HepG2 (cell line): Measurements from ENCODE around the gene LANCL2. TPM values are rescaled to one million over a fixed set of nuclear protein-coding genes. Genes with fewer than 3 reads are reported as not detected.

Experiments
- ATAC-seq: fragments of 200-7000 bp; cut with Tn5 transposase; 3 replicates; pipeline ENCODE4 v1.9.1; 2020; ENCODE audit warnings: mild to moderate bottlenecking, moderate library complexity
- BruUV-seq: library from RNA; stranded (reverse); fragments of 400-500 nt; replicated peaks from 2 replicates; lab custom pipeline; 2021; lab: Mats Ljungman, UMichigan
- CTCF ChIA-PET: fragments of 300-600 bp; formaldehyde crosslinking; extraction: SDS; loops from one replicate; lab custom pipeline; 2021; ENCODE audit warnings: low total read pairs, inconsistent platforms, low intra/inter-chr PET ratio; lab: Yijun Ruan, JAX
- POLR2A ChIA-PET: fragments of 350-600 bp; sonication (Branson Sonifier 250); formaldehyde crosslinking; loops from one replicate; lab custom pipeline; 2020; ENCODE audit warnings: antibody characterized with exemption, inconsistent platforms; lab: Yijun Ruan, JAX
- DNase-seq: peaks from one replicate; pipeline ENCODE4 v3.0.0-alpha.2; 2015; ENCODE audit warnings: low spot score
- FAIRE-seq: peaks from 3 replicates; lab custom pipeline; 2011; peaks lifted over from hg19 to GRCh38; lab: Jason Lieb, UNC
- H2AFZ ChIP-seq: one replicate; pipeline ENCODE4 v1.6.1; 2011; ENCODE audit warnings: low read length, inconsistent platforms
- H3K27ac ChIP-seq: fragments of 300-600 bp; 3 replicates; pipeline ENCODE4 v1.8.0; 2011; ENCODE audit warnings: mixed run types, mild to moderate bottlenecking, mixed read lengths, low read length, inconsistent platforms; ENCODE audit not compliant: insufficient read depth; ENCODE audit errors: extremely low read length
- H3K27me3 ChIP-seq, 2 experiments: fragments of 200-600 bp in 1 of 2; 2 replicates in 1 of 2; 3 replicates in 1 of 2; pipeline versions ENCODE4 v1.6.0 to v1.8.0; 2011; ENCODE audit warnings: low read length in 2 of 2, mild to moderate bottlenecking in 2 of 2, moderate library complexity in 2 of 2, inconsistent platforms in 1 of 2; ENCODE audit not compliant: insufficient read depth in 2 of 2, control insufficient read depth in 1 of 2
- H3K36me3 ChIP-seq, 2 experiments: fragments of 200-600 bp in 1 of 2; replicated peaks in 1 of 2; 2 replicates in 1 of 2; 3 replicates in 1 of 2; pipeline versions ENCODE4 v1.5.1 to v1.8.0; 2011; ENCODE audit warnings: low read length in 2 of 2, inconsistent platforms in 1 of 2; ENCODE audit not compliant: insufficient read depth in 2 of 2, control insufficient read depth in 1 of 2
- H3K4me1 ChIP-seq: 2 replicates; pipeline ENCODE4 v1.5.1; 2012; ENCODE audit warnings: low read length, inconsistent platforms; ENCODE audit not compliant: insufficient read depth
- H3K4me2 ChIP-seq: 2 replicates; pipeline ENCODE4 v1.6.0; 2011; ENCODE audit warnings: low read depth, low read length, inconsistent platforms
- H3K4me3 ChIP-seq, 3 experiments: fragments of 200-600 bp in 1 of 3; sonication (generic), shearing (Covaris generic) in 1 of 3; replicated peaks in 1 of 3; 2 replicates each; pipeline ENCODE4 v1.5.1; 2011 to 2016; ENCODE audit warnings: low read length in 3 of 3, inconsistent platforms in 2 of 3, low read depth in 2 of 3, mild to moderate bottlenecking in 2 of 3, control low read depth in 1 of 3, mixed read lengths in 1 of 3; ENCODE audit not compliant: insufficient read depth in 1 of 3
- H3K79me2 ChIP-seq: one replicate; pipeline ENCODE4 v1.6.1; 2011; ENCODE audit warnings: low read length, inconsistent platforms; ENCODE audit not compliant: insufficient read depth
- H3K9ac ChIP-seq: 2 replicates; pipeline ENCODE4 v1.6.0; 2011; ENCODE audit warnings: mild to moderate bottlenecking, low read depth, low read length, inconsistent platforms; ENCODE audit not compliant: insufficient read depth
- H3K9me3 ChIP-seq: 2 replicates; pipeline ENCODE4 v1.5.1; 2012; ENCODE audit warnings: mild to moderate bottlenecking, low read length
- H4K20me1 ChIP-seq: 2 replicates; pipeline ENCODE4 v1.6.0; 2011; ENCODE audit warnings: inconsistent platforms, mild to moderate bottlenecking, low read length, moderate library complexity; ENCODE audit not compliant: insufficient read depth
- GPBP1L1 ChIP-seq: sonication (generic); formaldehyde crosslinking; IDR thresholded peaks from 2 replicates; pipeline ENCODE4 v1.5.0; 2020; ENCODE audit warnings: mild to moderate bottlenecking, missing genetic modification reagents
- HNF1B ChIP-seq: sonication (generic); formaldehyde crosslinking; IDR thresholded peaks from 2 replicates; pipeline ENCODE4 v1.5.1; 2020; ENCODE audit warnings: mild to moderate bottlenecking, moderate library complexity, missing genetic modification reagents
- MBD4 ChIP-seq: IDR thresholded peaks from 2 replicates; pipeline ENCODE4 v1.6.1; 2012; ENCODE audit warnings: low read length, inconsistent platforms, borderline replicate concordance
- PRDM15 ChIP-seq: sonication (generic); formaldehyde crosslinking; IDR thresholded peaks from 2 replicates; pipeline ENCODE4 v1.4.0; 2020; ENCODE audit warnings: missing genetic modification reagents
- RNF2 ChIP-seq: fragments of 450-650 bp; conservative IDR thresholded peaks from 2 replicates; pipeline ENCODE4 v1.6.1; 2016; ENCODE audit warnings: low read depth
- ZBED4 ChIP-seq: sonication (generic); formaldehyde crosslinking; IDR thresholded peaks from 2 replicates; pipeline ENCODE4 v1.4.0; 2020; ENCODE audit warnings: missing genetic modification reagents, borderline replicate concordance
- ZBTB1 ChIP-seq: sonication (generic); formaldehyde crosslinking; IDR thresholded peaks from 2 replicates; pipeline ENCODE4 v1.4.0; 2020; ENCODE audit warnings: missing genetic modification reagents, borderline replicate concordance
- ZFP36 ChIP-seq: fragments of 150-350 bp; IDR thresholded peaks from 2 replicates; pipeline ENCODE4 v1.6.1; 2018; ENCODE audit warnings: borderline replicate concordance, low read length, low read depth; ENCODE audit not compliant: partially characterized antibody
- WGBS: methylation state at CpG from one replicate; pipeline ENCODE4 v1.1.6; 2017; ENCODE audit warnings: low lambda C conversion rate; 5-methylcytosine and 5-hydroxymethylcytosine counted together
- in situ Hi-C: cut with HindIII; loops from 2 replicates; pipeline ENCODE4 v1.10.0; 2017; ENCODE audit warnings: low pct_unique_long_range_greater_than_20kb; ENCODE audit not compliant: extremely low pct_ligation_motif_present
- intact Hi-C: fragments of 100-400 bp; cut with micrococcal nuclease; formaldehyde crosslinking; loops from one replicate; pipeline ENCODE4 v1.10.0; 2022; ENCODE audit not compliant: unreplicated experiment
- polyA plus RNA-seq, 8 experiments: library from polyadenylated mRNA; depleted of rRNA in 3 of 8; stranded (reverse) in 7 of 8; unstranded in 1 of 8; fragments of >200 nt; fragmentation: Illumina TruSeq in 4 of 8; extraction: Trizol in 4 of 8; gene quantifications; 2 replicates each; pipeline versions ENCODE4 v1.2.1 to v1.2.3, GENCODE V29; 2011 to 2016; ENCODE audit warnings: low read depth in 4 of 8, missing spikeins in 1 of 8, mixed read lengths in 1 of 8; ENCODE audit not compliant: insufficient read depth in 1 of 8
- total RNA-seq, 5 experiments: library from RNA; depleted of rRNA; stranded (reverse); fragments of >200 nt; fragmentation: Illumina TruSeq; extraction: Trizol; gene quantifications; 2 replicates each; pipeline ENCODE4 v1.2.3, GENCODE V29; 2016; ENCODE audit warnings: low read depth in 1 of 5

LANCL2 gene
- total and polyA plus RNA-seq, 2 of the 13 experiments (the other 11 are each of a cell fraction or from before 2014, with no cell fraction given), result 10.0 to 13.8 TPM

- in situ Hi-C loops, result loop anchor here (10.0 kb wide), 1 partner anchor 155 kb away; no protein-coding TSS in a partner anchor
- Histone ChIP-seq H3K4me1 (0 out of 2 replicates have a peak, but pooled peaks cover under 1% of the 10 kb centered on the region), H3K79me2 (no peaks in the 10 kb centered on the region), H3K27ac (no peak overlapping the region), H2AFZ (no peak overlapping the region), H3K4me3 (no peak overlapping the region), H3K36me3 (no peaks in the 10 kb centered on the region), H3K27me3 (no peaks in the 10 kb centered on the region), H4K20me1 (no peaks in the 10 kb centered on the region), H3K4me2 (no peak overlapping the region), H3K9ac (no peak overlapping the region), H3K9me3 (no peaks in the 10 kb centered on the region)
- TF ChIP-seq PRDM15 (CRISPR knock-in tag) (no peak), HNF1B (CRISPR knock-in tag) (no peak), RNF2 (no peak), ZFP36 (no peak), MBD4 (no peak), ZBTB1 (CRISPR knock-in tag) (no peak), GPBP1L1 (CRISPR knock-in tag) (no peak), ZBED4 (CRISPR knock-in tag) (no peak)
- intact Hi-C loops, result no loop called here
- POLR2A ChIA-PET, result no interaction called here
- WGBS, result 84% methylated on average over 7 of the region's 10 CpGs
- BruUV-seq, result no TSS peak
- FAIRE-seq (no peak), ATAC-seq (no peak), DNase-seq (no peak)
- CTCF ChIA-PET, result no interaction called here
Observed at GRCh38 chr7:55439627-55440026, 74.5 kb downstream of the LANCL2 start.
